T follicular helper cell (primary cell): ENCODE measurements around the gene SEL1L2.

Experiments used
- DNase-seq: peaks from one replicate; pipeline ENCODE4 v3.0.0-alpha.2; 2020; ENCODE audit warnings: low read depth

The SEL1L2 gene

GRCh38 chr20:13813910-13814309, 176.5 kb downstream of the SEL1L2 start:
- DNase-seq: no peak

- no peak for DNase-seq
Measured at GRCh38 chr20:13810446-13810845, 180.0 kb downstream of the SEL1L2 start.

GRCh38 chr20:13809855-13810254, 180.6 kb downstream of the SEL1L2 start:
- no peak for DNase-seq

- DNase-seq: no peak
Measured at GRCh38 chr20:13809373-13809772, 181.0 kb downstream of the SEL1L2 start.

- no peak for DNase-seq
Measured at GRCh38 chr20:13800728-13801134, 189.7 kb downstream of the SEL1L2 start.

GRCh38 chr20:13799974-13800373, 190.4 kb downstream of the SEL1L2 start:
- no peak for DNase-seq
